HG03095 (cell line): ENCODE results near the gene ANKRD50.
A peak's percentile ranks its signal among the peaks of the same experiment; 100 is the strongest.

Source experiments
- ATAC-seq: cut with Tn5 transposase; IDR thresholded peaks from one replicate; pipeline ENCODE4 v1.9.1; 2021; ENCODE audit warnings: moderate library complexity; ENCODE audit not compliant: unreplicated experiment

The ANKRD50 gene

DNA sequence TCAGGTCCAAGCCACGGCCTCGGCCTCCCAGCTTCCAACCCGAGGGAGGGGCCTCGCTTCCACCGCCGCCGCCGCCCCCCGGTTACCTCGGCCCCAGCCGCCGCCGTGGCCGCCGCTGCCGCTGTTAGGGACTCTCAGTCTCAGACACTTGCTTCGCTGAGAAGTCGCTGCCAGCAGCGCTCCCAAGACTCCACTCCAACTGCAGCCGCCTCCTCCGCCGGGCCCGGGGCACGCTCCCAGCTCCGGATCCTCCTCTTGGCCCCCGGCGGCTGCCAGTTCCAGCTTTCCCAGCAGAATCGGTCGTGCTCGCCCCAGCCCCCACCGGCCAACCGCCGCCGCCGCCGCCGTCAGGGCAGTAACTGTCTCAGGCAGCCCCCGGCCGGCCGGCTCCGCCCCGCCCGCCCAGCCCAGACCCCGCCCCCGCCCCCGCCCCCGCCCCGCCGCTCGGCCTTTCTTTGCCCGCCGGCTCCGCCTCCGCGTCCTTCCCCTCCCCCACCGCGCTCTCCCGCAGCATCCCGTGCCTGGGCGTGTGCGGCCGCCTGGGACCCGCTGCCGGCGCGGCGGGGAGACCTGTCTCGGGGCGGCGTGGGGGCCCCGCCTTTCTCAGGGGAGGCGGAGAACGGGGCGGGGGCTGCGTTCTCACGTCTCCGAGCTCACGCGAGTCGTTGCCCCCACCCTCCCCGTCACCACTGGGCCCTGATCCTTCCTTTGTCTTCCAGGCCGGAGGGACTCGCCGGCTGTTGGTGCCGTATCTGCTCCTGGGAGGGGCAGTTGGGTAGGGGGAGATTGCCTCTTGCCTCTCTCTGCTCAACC is at the start of gene ANKRD50:
Gene ANKRD50 (minus strand): TSS at position 361 of the 813 bp plus-strand sequence. CDS start 2,221 bp downstream, outside the sequence.
- peak; percentile 64 for ATAC-seq

GRCh38 chr4:124757126-124757525 is 44.6 kb upstream of the ANKRD50 start:
- ATAC-seq, result no peak

DNA sequence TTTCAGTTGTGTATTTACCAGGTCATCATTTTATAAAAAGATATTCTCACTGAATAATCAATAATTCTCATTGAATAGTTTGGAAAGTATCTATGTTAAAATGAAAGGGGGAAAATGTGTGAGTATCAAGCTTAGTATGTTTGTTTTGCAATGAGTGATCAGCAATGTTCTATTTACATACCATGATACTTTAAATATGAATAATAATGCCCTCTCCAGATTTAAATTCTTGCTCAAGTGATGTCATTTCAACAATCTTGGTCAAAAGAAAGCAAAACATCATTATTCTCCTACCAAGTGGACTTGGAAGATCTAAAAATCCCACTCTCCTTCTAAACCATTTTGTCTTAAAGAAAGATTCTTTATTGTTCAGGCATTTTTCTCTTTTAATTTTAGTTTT is 42.1 kb upstream of the ANKRD50 start:
- no peak for ATAC-seq

- ATAC-seq, result no peak
Observed at GRCh38 chr4:124753941-124754581, 41.5 kb upstream of the ANKRD50 start.

GRCh38 chr4:124749421-124749820 is 36.9 kb upstream of the ANKRD50 start:
- no peak for ATAC-seq

DNA sequence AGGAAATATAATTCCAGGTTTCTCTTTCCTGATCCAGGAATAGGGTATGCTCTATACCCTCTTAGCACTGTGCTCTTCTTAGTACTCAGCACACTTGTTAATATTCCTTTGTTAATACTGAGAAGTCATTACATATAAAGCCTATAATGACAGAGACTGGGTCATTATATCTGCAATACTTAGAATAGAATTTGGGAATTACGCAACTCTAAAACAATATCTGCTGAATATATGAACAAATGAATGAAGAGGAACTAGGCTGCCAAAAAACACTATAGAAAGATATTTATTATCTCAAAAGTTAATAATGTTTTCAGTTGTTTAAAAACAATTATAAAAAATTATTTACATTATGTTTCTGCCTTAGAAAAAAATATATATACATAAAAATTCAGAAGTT is 36.4 kb upstream of the ANKRD50 start:
- no peak for ATAC-seq

DNA sequence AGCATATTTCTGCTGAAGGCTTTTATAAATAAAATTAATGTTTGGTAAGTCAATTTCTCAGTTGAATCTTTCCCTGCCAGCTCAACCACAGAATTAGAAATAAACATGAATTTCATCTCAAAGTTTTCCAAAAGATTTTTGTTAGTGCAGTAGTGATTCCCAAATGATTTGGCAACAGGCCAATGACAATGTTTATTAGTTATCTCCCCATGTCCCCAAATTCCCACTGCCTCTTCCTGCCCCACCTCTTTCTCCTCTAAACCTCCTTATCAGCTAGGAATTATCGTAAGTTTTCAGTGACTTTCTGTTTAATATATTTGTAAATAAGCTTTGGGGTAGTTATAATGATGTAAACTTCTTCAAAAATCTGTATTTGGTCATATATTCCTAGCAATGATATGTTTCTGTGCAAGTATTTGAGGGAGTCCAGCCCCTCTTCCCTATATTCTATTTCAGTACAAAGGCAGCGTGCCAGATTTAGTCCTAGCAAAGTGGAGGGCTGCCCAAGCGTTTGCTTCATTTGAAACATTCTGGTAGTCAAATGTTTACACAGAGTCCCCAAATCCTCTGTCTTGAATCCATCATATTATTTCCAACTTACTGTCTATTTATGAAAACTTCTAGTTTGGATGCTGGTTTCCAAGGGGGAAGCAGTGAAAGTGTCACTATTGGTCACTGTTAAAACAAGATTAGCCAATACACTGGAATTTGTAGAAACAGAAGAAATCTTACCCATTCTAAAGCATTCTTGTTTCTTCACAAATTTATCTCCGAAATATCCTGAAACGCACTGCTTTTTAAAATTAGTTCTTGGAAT is 33.7 kb upstream of the ANKRD50 start:
- no peak for ATAC-seq

GRCh38 chr4:124743711-124744110 is 31.2 kb upstream of the ANKRD50 start:
- no peak for ATAC-seq

DNA sequence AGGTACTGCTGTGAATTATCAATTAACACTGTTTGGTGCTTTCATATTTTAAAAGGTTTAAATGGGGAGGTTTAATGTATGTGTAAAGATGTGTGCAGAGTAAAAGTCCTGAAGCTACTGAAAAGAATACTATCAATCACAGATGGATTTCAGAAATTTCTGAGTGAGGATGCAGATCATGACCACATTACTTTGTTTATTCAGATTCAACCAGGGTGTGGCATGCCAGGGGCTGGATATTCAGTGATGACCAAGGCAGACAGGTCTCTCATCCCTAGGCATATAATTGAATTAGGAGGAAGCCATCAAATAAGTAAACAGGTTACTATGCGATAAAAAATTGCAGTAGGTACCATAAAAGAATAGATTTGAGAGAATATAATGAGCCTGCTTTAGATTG is 28.0 kb upstream of the ANKRD50 start:
- ATAC-seq, result no peak

GRCh38 chr4:124738994-124739393 is 26.5 kb upstream of the ANKRD50 start:
- ATAC-seq, result no peak

DNA sequence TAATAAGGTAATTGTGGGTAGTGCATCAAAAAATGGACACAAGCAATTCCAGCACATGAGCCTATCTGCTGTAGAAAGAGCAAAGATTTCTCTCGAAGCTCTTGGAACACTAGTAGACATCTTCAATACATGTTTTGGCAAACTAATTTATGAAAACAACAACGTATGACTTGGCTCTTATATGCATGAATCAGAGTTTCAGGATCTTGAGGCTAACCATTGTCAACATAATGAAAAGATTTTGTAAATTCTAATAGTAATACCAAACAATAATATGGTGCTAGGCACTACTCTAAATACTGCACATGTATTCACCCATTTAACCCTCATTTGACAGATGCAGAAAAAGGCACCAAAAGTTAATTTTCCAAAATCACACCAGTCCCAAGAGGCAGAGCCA is 25.1 kb upstream of the ANKRD50 start:
- no peak for ATAC-seq

GRCh38 chr4:124736526-124736925 is 24.0 kb upstream of the ANKRD50 start:
- no peak for ATAC-seq

- no peak for ATAC-seq
Observed at GRCh38 chr4:124727331-124727890, 14.9 kb upstream of the ANKRD50 start.

- no peak for ATAC-seq
Observed at GRCh38 chr4:124726269-124726668, 13.7 kb upstream of the ANKRD50 start.

- no peak for ATAC-seq
Observed at GRCh38 chr4:124722071-124722470, 9.5 kb upstream of the ANKRD50 start.

DNA sequence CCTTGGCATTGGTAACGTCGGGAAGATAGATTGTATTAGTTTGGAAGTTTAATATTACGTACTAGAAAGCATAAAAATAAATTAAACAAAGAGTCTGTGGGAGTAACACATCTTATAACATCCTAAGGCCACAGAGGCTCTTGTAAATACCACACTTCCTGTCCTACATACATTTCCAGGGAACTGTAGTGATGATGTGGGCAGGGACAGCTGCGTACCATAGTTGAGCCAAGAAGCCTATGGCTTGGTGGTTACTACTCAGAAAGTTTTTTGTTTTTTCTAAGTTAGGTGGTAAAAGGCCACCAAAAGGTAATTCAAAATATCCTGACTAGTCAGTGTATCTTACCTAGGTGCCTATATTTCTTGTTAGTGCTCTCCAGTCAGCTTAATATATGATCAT is 4.6 kb upstream of the ANKRD50 start:
- ATAC-seq, result no peak

GRCh38 chr4:124713185-124713592 is 657 bp upstream of the ANKRD50 start:
- ATAC-seq, result peak; percentile 37

DNA sequence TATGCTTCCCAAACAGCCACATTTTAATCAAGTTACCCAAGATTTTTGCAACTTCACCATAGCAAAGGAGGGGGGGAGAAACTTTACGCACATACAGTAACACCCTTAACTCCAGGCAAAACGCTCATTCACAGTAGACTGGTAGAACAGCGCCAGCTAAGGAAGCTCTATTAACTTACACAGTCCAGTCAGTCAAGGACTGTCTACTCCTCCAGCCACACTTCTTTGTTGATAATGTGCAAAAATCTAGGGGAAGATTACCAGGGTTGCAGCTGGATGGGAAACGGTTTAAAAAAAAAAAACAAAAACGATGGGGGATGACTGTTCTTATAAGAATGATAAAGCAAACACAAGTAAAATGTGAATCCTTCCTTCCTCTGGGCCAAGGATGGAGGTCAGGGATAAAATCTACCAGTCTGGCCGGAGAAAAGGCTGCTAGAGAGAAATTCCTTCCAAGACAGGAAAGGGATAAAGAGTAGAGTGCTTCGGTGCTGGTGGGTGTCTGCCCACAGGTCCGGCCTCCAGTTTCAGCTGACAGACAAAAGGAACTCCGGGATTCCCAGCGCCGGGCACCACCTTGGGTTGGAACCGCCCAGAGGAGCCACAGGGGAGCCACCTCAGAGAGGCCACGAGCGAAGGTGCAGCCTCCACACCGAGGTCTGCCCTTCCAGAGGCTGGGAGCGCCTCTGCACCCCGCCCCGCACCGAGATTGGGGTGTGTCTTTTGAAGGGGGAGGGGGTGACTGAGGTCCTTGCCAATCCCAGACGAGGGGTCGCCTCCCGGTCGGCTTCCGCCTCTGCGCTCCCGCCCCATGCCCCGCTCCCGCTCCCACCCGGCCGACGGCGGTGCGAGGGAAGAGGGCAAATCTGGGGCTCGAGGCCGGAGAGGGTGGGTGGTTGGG is 811 bp downstream of the ANKRD50 start:
- ATAC-seq, result peak; percentile 11

- no peak for ATAC-seq
Observed at GRCh38 chr4:124710911-124711310, 1.6 kb downstream of the ANKRD50 start.

DNA sequence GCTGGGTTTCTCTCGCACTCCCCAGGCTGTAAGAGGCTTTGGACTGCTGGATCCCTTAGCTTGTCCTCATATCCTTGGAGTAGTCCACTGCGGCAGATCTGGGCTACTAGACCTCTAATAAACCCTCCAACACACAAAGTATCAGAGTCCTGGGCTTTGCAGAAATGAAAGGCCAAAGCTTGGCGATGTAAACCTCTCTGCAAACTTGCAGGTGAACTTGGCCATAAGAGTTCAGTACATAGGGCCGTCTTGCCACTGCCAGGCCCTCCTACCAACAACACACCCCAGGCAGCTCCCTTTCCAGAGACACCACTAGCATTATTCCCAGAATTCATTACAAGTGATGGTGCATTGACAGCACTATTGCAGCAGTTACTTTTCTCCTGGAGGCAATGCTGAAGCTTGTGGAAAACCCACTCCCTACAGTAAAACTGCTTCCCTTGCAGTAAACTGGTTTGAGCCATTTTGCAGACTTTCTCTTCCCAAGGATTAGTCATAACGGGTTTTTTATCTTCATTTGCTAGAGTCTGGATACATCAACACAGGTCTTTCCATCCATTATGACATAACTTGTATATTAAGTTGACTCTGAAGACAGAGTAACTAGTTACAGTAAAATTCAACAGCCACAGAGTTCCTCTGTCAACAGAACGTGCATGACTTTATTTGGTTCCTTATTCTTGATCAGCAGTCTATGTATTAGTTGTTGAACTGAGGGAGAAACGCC is 2.4 kb downstream of the ANKRD50 start:
- ATAC-seq, result no peak
